ENCODE measurements around the gene TCF4. TPM values are rescaled to one million over a fixed set of nuclear protein-coding genes. Genes with fewer than 3 reads are reported as not detected.

Gene TCF4
- total RNA-seq, 1 experiment from 2014 or later: 0.42 TPM

GRCh38 chr18:55523001-55523400 is 65.0 kb downstream of the TCF4 start (continued):
- TF ChIP-seq, protein P1, sequence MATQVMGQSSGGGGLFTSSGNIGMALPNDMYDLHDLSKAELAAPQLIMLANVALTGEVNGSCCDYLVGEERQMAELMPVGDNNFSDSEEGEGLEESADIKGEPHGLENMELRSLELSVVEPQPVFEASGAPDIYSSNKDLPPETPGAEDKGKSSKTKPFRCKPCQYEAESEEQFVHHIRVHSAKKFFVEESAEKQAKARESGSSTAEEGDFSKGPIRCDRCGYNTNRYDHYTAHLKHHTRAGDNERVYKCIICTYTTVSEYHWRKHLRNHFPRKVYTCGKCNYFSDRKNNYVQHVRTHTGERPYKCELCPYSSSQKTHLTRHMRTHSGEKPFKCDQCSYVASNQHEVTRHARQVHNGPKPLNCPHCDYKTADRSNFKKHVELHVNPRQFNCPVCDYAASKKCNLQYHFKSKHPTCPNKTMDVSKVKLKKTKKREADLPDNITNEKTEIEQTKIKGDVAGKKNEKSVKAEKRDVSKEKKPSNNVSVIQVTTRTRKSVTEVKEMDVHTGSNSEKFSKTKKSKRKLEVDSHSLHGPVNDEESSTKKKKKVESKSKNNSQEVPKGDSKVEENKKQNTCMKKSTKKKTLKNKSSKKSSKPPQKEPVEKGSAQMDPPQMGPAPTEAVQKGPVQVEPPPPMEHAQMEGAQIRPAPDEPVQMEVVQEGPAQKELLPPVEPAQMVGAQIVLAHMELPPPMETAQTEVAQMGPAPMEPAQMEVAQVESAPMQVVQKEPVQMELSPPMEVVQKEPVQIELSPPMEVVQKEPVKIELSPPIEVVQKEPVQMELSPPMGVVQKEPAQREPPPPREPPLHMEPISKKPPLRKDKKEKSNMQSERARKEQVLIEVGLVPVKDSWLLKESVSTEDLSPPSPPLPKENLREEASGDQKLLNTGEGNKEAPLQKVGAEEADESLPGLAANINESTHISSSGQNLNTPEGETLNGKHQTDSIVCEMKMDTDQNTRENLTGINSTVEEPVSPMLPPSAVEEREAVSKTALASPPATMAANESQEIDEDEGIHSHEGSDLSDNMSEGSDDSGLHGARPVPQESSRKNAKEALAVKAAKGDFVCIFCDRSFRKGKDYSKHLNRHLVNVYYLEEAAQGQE (IDR thresholded peaks at IDR 0.05; ENCODE audit: low read depth): no peak

GRCh38 chr18:55522011-55522410 is 66.0 kb downstream of the TCF4 start:
- Histone ChIP-seq H3K4me1 (ENCODE audit: control insufficient read depth in 1 of 2, insufficient read depth in 2 of 2, low read length in 2 of 2) (no peaks in the 10 kb centered on the region), H3K79me2 (ENCODE audit: insufficient read depth, low read length) (no peaks in the 10 kb centered on the region), H3K36me3 (ENCODE audit: control insufficient read depth in 1 of 2, insufficient read depth in 2 of 2, low read length in 2 of 2) (no peaks in the 10 kb centered on the region), H4K20me1 (ENCODE audit: insufficient read depth) (no peaks in the 10 kb centered on the region), H3K27me3 (ENCODE audit: insufficient read depth, low read length) (no peaks in the 10 kb centered on the region), H3K27ac (ENCODE audit: low read depth, low read length) (no peak overlapping the region), H2AFZ (ENCODE audit: low read depth, low read length, poor library complexity, severe bottlenecking) (no peak overlapping the region), H3K9me2 (ENCODE audit: insufficient read depth) (no peaks in the 10 kb centered on the region), H3K4me3 (replicated peaks in 1 of 2; ENCODE audit: low read depth in 1 of 2, low read length in 2 of 2) (no peak overlapping the region), H3K9ac (ENCODE audit: low read length) (no peak overlapping the region), H3K4me2 (ENCODE audit: low read length) (no peak overlapping the region), H3K9me3 (ENCODE audit: control insufficient read depth in 1 of 2, insufficient read depth in 1 of 2, low read depth in 1 of 2, low read length in 2 of 2) (peaks cover 4 to 29% of the 10 kb centered on the region in 2 experiments; a peak in 2 of 4 replicates)
- ChIA-PET CTCF (no interaction called here), RAD21 (ENCODE audit: low non-redundant PET in 1 of 2, low total read pairs in 2 of 2, uncharacterized antibody in 2 of 2, unreplicated experiment in 2 of 2) (no interaction called here), POLR2A (no interaction called here)
- TF ChIP-seq JUND (IDR thresholded peaks at IDR 0.05) (no peak), CTCF (IDR thresholded peaks at IDR 0.05 in 2 of 3, conservative IDR thresholded peaks at IDR 0.05 in 1 of 3; ENCODE audit: borderline replicate concordance in 1 of 3, insufficient read depth in 1 of 3, low read depth in 2 of 3, low read length in 2 of 3) (peak in 1 of 3 experiments; percentile 17; a peak in 1 of 6 replicates)
- ATAC-seq: no peak
- intact Hi-C loops (cut with micrococcal nuclease): no loop called here
- BruUV-seq (replicated peaks): no TSS peak
- DNase-seq (ENCODE audit: low read depth, low spot score): no peak
